WTC11 (cell line): ENCODE measurements around the gene EMC10. TPM values are rescaled to one million over a fixed set of nuclear protein-coding genes. Genes with fewer than 3 reads are reported as not detected.

Experiments
- ATAC-seq: fragments of 200-7000 bp; cut with Tn5 transposase; 2 replicates; pipeline ENCODE4 v1.10.0; 2021; ENCODE audit warnings: mild to moderate bottlenecking, moderate library complexity
- CTCF ChIA-PET: fragments of 300-600 bp; sonication (Branson Sonifier 250); formaldehyde crosslinking; loops from one replicate; lab custom pipeline; 2021; ENCODE audit warnings: antibody characterized with exemption; lab: Charles Lee
- POLR2A ChIA-PET: fragments of 350-600 bp; sonication (Branson Sonifier 250); formaldehyde crosslinking; loops from one replicate; lab custom pipeline; 2021; ENCODE audit warnings: antibody characterized with exemption; lab: Charles Lee
- DNase-seq: peaks from one replicate; pipeline ENCODE4 v3.0.0; 2021; ENCODE audit warnings: low spot score
- H3K27ac Mint-ChIP-seq: 2 replicates; pipeline ENCODE4 v1.8.0; 2021; ENCODE audit warnings: mixed read lengths
- H3K27me3 Mint-ChIP-seq: 2 replicates; pipeline ENCODE4 v1.8.0; 2021; ENCODE audit warnings: low read depth, mild to moderate bottlenecking, moderate library complexity, mixed read lengths
- H3K36me3 Mint-ChIP-seq: 2 replicates; pipeline ENCODE4 v1.8.0; 2021; ENCODE audit warnings: mixed read lengths
- H3K4me1 Mint-ChIP-seq: 2 replicates; pipeline ENCODE4 v1.8.0; 2022; ENCODE audit warnings: mixed read lengths
- H3K4me3 Mint-ChIP-seq: 2 replicates; pipeline ENCODE4 v1.8.0; 2021; ENCODE audit warnings: mild to moderate bottlenecking, moderate library complexity, mixed read lengths
- H3K9me3 Mint-ChIP-seq: 2 replicates; pipeline ENCODE4 v1.8.0; 2021; ENCODE audit warnings: mixed read lengths
- CREB1 ChIP-seq: sonication (generic); formaldehyde crosslinking; IDR thresholded peaks from 2 replicates; pipeline ENCODE4 v1.8.0; 2023; ENCODE audit warnings: mild to moderate bottlenecking, missing genetic modification reagents
- GABPB1 ChIP-seq: sonication (generic); formaldehyde crosslinking; IDR thresholded peaks from 2 replicates; pipeline ENCODE4 v1.8.1; 2023; ENCODE audit warnings: mild to moderate bottlenecking, missing genetic modification reagents
- GRHL2 ChIP-seq: fragments of 250-450 bp; sonication (Bioruptor Pico); IDR thresholded peaks from 2 replicates; pipeline ENCODE4 v1.8.0; 2022; ENCODE audit warnings: mild to moderate bottlenecking, moderate library complexity; ENCODE audit not compliant: insufficient replicate concordance, severe bottlenecking
- MXD4 ChIP-seq: fragments of 250-450 bp; sonication (Bioruptor Pico); IDR thresholded peaks from 2 replicates; pipeline ENCODE4 v1.8.0; 2021; ENCODE audit warnings: mild to moderate bottlenecking, moderate library complexity, borderline replicate concordance
- NFATC4 ChIP-seq: fragments of 250-450 bp; sonication (Bioruptor Pico); IDR thresholded peaks from 2 replicates; pipeline ENCODE4 v1.9.0; 2021; ENCODE audit warnings: mild to moderate bottlenecking
- total RNA-seq: library from RNA; stranded (reverse); gene quantifications from 3 replicates; pipeline ENCODE4 v1.2.3, GENCODE V29; 2021
- TF ChIP-seq, protein P1 (sequence below): sonication (generic); formaldehyde crosslinking; IDR thresholded peaks from 2 replicates; pipeline ENCODE4 v1.8.1; 2023; ENCODE audit warnings: mild to moderate bottlenecking, missing genetic modification reagents, moderate library complexity
- TF ChIP-seq, protein P2 (sequence below): sonication (generic); formaldehyde crosslinking; IDR thresholded peaks from 2 replicates; pipeline ENCODE4 v1.8.0; 2022; ENCODE audit warnings: mild to moderate bottlenecking, missing genetic modification reagents
- TF ChIP-seq, protein P3 (sequence below): sonication (generic); formaldehyde crosslinking; IDR thresholded peaks from 2 replicates; pipeline ENCODE4 v1.8.0; 2022; ENCODE audit warnings: mild to moderate bottlenecking, missing genetic modification reagents
- TF ChIP-seq, protein P4 (sequence below): sonication (generic); formaldehyde crosslinking; IDR thresholded peaks from 2 replicates; pipeline ENCODE4 v1.8.0; 2023; ENCODE audit warnings: missing genetic modification reagents
- TF ChIP-seq, protein P5 (sequence below): sonication (generic); formaldehyde crosslinking; IDR thresholded peaks from 2 replicates; pipeline ENCODE4 v1.8.1; 2023; ENCODE audit warnings: mild to moderate bottlenecking, missing genetic modification reagents, borderline replicate concordance
- TF ChIP-seq, protein P6 (sequence below): sonication (generic); formaldehyde crosslinking; IDR thresholded peaks from 2 replicates; pipeline ENCODE4 v1.8.1; 2023; ENCODE audit warnings: mild to moderate bottlenecking, missing genetic modification reagents, moderate library complexity
- TF ChIP-seq, protein P7 (sequence below): sonication (generic); formaldehyde crosslinking; IDR thresholded peaks from 2 replicates; pipeline ENCODE4 v1.8.0; 2023; ENCODE audit warnings: mild to moderate bottlenecking, missing genetic modification reagents
- TF ChIP-seq, protein P8 (sequence below): sonication (generic); formaldehyde crosslinking; IDR thresholded peaks from 2 replicates; pipeline ENCODE4 v1.8.0; 2023; ENCODE audit warnings: missing genetic modification reagents, mild to moderate bottlenecking, borderline replicate concordance

The EMC10 gene
- total RNA-seq, 1 experiment from 2014 or later = 114 TPM

DNA sequence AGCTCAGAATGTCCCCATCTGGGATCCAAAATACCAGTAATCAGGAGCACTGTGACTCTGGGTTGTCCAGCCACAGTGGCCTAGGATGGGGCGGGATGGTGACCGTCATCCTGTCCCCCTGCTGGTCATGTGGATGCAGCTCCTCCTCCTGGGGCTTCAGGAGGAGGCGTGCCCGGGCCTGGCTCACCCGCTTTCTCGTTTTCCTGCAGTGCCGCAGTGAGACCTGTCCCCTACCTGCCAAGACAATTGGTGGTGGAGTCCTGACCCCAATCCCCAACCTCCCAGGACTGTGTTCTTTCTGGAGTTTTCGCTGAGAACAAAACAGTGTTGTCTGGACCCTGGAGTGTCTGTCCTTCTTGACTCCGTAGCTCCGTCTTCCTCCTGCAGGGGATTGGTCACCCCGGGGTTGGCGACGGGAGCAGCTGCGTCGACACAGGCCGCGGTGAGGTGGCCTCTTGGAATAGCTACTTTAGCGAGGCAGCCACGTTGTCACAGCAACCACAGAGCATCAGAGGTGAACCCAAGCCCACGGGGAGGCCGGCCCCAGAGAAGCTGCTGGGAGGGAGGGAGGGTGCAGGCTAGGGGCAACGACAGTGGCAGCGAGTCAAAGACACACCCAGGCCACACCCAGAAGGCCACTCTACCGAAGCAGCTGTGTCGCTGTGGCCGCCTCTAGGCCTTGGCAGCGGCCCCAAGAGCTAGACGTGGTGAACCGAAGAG is 10.2 kb upstream of the EMC10 start:
- Mint-ChIP-seq H3K4me1 (peaks cover 7% of the 10 kb centered on the region), H3K4me3 (peak overlapping the region; percentile 30; the same call in 1 of the 2 replicates), H3K36me3 (no peaks in the 10 kb centered on the region), H3K27ac (peak overlapping the region; percentile 53; the same call in 1 of the 2 replicates), H3K27me3 (peaks cover 4% of the 10 kb centered on the region), H3K9me3 (peaks cover under 1% of the 10 kb centered on the region; the same call in 1 of the 2 replicates)
- TF ChIP-seq, protein P1, sequence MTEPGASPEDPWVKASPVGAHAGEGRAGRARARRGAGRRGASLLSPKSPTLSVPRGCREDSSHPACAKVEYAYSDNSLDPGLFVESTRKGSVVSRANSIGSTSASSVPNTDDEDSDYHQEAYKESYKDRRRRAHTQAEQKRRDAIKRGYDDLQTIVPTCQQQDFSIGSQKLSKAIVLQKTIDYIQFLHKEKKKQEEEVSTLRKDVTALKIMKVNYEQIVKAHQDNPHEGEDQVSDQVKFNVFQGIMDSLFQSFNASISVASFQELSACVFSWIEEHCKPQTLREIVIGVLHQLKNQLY = no peak
- TF ChIP-seq, protein P2, sequence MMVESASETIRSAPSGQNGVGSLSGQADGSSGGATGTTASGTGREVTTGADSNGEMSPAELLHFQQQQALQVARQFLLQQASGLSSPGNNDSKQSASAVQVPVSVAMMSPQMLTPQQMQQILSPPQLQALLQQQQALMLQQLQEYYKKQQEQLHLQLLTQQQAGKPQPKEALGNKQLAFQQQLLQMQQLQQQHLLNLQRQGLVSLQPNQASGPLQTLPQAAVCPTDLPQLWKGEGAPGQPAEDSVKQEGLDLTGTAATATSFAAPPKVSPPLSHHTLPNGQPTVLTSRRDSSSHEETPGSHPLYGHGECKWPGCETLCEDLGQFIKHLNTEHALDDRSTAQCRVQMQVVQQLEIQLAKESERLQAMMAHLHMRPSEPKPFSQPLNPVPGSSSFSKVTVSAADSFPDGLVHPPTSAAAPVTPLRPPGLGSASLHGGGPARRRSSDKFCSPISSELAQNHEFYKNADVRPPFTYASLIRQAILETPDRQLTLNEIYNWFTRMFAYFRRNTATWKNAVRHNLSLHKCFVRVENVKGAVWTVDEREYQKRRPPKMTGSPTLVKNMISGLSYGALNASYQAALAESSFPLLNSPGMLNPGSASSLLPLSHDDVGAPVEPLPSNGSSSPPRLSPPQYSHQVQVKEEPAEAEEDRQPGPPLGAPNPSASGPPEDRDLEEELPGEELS = 0 out of 2 replicates have a peak, but pooled peaks have one; percentile 19
- TF ChIP-seq, protein P3, sequence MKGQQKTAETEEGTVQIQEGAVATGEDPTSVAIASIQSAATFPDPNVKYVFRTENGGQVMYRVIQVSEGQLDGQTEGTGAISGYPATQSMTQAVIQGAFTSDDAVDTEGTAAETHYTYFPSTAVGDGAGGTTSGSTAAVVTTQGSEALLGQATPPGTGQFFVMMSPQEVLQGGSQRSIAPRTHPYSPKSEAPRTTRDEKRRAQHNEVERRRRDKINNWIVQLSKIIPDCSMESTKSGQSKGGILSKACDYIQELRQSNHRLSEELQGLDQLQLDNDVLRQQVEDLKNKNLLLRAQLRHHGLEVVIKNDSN (CRISPR knock-in tag) = peak; percentile 55; the same call in 1 of the 2 replicates
- TF ChIP-seq CREB1 (CRISPR knock-in tag) = no peak
- TF ChIP-seq, protein P4, sequence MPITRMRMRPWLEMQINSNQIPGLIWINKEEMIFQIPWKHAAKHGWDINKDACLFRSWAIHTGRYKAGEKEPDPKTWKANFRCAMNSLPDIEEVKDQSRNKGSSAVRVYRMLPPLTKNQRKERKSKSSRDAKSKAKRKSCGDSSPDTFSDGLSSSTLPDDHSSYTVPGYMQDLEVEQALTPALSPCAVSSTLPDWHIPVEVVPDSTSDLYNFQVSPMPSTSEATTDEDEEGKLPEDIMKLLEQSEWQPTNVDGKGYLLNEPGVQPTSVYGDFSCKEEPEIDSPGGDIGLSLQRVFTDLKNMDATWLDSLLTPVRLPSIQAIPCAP = no peak
- TF ChIP-seq, protein P5, sequence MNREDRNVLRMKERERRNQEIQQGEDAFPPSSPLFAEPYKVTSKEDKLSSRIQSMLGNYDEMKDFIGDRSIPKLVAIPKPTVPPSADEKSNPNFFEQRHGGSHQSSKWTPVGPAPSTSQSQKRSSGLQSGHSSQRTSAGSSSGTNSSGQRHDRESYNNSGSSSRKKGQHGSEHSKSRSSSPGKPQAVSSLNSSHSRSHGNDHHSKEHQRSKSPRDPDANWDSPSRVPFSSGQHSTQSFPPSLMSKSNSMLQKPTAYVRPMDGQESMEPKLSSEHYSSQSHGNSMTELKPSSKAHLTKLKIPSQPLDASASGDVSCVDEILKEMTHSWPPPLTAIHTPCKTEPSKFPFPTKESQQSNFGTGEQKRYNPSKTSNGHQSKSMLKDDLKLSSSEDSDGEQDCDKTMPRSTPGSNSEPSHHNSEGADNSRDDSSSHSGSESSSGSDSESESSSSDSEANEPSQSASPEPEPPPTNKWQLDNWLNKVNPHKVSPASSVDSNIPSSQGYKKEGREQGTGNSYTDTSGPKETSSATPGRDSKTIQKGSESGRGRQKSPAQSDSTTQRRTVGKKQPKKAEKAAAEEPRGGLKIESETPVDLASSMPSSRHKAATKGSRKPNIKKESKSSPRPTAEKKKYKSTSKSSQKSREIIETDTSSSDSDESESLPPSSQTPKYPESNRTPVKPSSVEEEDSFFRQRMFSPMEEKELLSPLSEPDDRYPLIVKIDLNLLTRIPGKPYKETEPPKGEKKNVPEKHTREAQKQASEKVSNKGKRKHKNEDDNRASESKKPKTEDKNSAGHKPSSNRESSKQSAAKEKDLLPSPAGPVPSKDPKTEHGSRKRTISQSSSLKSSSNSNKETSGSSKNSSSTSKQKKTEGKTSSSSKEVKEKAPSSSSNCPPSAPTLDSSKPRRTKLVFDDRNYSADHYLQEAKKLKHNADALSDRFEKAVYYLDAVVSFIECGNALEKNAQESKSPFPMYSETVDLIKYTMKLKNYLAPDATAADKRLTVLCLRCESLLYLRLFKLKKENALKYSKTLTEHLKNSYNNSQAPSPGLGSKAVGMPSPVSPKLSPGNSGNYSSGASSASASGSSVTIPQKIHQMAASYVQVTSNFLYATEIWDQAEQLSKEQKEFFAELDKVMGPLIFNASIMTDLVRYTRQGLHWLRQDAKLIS = no peak
- TF ChIP-seq, protein P6, sequence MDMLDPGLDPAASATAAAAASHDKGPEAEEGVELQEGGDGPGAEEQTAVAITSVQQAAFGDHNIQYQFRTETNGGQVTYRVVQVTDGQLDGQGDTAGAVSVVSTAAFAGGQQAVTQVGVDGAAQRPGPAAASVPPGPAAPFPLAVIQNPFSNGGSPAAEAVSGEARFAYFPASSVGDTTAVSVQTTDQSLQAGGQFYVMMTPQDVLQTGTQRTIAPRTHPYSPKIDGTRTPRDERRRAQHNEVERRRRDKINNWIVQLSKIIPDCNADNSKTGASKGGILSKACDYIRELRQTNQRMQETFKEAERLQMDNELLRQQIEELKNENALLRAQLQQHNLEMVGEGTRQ = peak; percentile 38; the same call in 1 of the 2 replicates
- TF ChIP-seq, protein P7, sequence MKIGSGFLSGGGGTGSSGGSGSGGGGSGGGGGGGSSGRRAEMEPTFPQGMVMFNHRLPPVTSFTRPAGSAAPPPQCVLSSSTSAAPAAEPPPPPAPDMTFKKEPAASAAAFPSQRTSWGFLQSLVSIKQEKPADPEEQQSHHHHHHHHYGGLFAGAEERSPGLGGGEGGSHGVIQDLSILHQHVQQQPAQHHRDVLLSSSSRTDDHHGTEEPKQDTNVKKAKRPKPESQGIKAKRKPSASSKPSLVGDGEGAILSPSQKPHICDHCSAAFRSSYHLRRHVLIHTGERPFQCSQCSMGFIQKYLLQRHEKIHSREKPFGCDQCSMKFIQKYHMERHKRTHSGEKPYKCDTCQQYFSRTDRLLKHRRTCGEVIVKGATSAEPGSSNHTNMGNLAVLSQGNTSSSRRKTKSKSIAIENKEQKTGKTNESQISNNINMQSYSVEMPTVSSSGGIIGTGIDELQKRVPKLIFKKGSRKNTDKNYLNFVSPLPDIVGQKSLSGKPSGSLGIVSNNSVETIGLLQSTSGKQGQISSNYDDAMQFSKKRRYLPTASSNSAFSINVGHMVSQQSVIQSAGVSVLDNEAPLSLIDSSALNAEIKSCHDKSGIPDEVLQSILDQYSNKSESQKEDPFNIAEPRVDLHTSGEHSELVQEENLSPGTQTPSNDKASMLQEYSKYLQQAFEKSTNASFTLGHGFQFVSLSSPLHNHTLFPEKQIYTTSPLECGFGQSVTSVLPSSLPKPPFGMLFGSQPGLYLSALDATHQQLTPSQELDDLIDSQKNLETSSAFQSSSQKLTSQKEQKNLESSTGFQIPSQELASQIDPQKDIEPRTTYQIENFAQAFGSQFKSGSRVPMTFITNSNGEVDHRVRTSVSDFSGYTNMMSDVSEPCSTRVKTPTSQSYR (CRISPR knock-in tag) = no peak
- peak; percentile 89 for ATAC-seq
- DNase-seq = peak; percentile 82
- POLR2A ChIA-PET = interaction anchor here (1.1 to 1.6 kb wide), 2 partner anchors 82 to 90 kb away, joined by 4 read pairs; partner anchors contain the start of genes NR1H2 and POLD1
- CTCF ChIA-PET = interaction anchor here (0.6 to 3.2 kb wide), 43 partner anchors 8 to 323 kb away, joined by 3 to 35 read pairs (median 4); partner anchors contain the start of genes CLEC11A, EMC10, GARIN5A and JOSD2

DNA sequence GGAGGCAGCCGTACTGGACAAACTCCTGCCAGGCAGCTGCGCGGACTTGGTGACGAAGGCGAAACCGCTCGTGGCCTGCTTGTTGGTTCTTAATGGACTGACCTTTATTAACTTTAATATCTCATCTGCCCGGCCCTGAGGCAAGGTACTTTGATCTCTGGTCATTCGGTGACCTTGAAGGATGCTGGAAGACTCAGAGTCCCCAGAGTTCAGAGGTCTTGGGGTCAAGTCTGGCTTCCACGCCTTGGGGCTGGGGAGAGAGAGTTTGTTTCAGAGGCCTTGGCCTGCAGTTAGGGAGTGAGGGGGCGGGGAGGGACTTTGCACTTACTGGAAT is 9.6 kb upstream of the EMC10 start:
- H3K4me1 Mint-ChIP-seq = peaks cover 7% of the 10 kb centered on the region
- H3K27ac Mint-ChIP-seq = no peak overlapping the region
- no peak overlapping the region for H3K4me3 Mint-ChIP-seq
- no peak for TF ChIP-seq GRHL2 (CRISPR knock-in tag)
- TF ChIP-seq MXD4 (CRISPR knock-in tag) = no peak
- TF ChIP-seq NFATC4 (CRISPR knock-in tag) = no peak
- TF ChIP-seq, protein P3 (CRISPR knock-in tag) = no peak
- TF ChIP-seq, protein P8, sequence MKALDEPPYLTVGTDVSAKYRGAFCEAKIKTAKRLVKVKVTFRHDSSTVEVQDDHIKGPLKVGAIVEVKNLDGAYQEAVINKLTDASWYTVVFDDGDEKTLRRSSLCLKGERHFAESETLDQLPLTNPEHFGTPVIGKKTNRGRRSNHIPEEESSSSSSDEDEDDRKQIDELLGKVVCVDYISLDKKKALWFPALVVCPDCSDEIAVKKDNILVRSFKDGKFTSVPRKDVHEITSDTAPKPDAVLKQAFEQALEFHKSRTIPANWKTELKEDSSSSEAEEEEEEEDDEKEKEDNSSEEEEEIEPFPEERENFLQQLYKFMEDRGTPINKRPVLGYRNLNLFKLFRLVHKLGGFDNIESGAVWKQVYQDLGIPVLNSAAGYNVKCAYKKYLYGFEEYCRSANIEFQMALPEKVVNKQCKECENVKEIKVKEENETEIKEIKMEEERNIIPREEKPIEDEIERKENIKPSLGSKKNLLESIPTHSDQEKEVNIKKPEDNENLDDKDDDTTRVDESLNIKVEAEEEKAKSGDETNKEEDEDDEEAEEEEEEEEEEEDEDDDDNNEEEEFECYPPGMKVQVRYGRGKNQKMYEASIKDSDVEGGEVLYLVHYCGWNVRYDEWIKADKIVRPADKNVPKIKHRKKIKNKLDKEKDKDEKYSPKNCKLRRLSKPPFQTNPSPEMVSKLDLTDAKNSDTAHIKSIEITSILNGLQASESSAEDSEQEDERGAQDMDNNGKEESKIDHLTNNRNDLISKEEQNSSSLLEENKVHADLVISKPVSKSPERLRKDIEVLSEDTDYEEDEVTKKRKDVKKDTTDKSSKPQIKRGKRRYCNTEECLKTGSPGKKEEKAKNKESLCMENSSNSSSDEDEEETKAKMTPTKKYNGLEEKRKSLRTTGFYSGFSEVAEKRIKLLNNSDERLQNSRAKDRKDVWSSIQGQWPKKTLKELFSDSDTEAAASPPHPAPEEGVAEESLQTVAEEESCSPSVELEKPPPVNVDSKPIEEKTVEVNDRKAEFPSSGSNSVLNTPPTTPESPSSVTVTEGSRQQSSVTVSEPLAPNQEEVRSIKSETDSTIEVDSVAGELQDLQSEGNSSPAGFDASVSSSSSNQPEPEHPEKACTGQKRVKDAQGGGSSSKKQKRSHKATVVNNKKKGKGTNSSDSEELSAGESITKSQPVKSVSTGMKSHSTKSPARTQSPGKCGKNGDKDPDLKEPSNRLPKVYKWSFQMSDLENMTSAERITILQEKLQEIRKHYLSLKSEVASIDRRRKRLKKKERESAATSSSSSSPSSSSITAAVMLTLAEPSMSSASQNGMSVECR (CRISPR knock-in tag) = no peak
- no peak for TF ChIP-seq GABPB1 (CRISPR knock-in tag)
- ChIA-PET POLR2A (interaction anchor here (1.1 to 1.6 kb wide), 2 partner anchors 82 to 91 kb away, joined by 4 read pairs; partner anchors contain the start of genes NR1H2 and POLD1), CTCF (interaction anchor here (0.9 to 3.2 kb wide), 27 partner anchors 8 to 232 kb away, joined by 3 to 35 read pairs (median 6); partner anchors contain the start of genes EMC10, GARIN5A, JOSD2 and NR1H2)
- peaks cover 4% of the 10 kb centered on the region for H3K27me3 Mint-ChIP-seq
- no peaks in the 10 kb centered on the region for H3K36me3 Mint-ChIP-seq
- peaks cover 3% of the 10 kb centered on the region; the same call in 1 of the 2 replicates for H3K9me3 Mint-ChIP-seq
- DNase-seq (no peak), ATAC-seq (no peak)
